HepG2 (cell line): Measurements from ENCODE around the gene VWA7. TPM values are rescaled to one million over a fixed set of nuclear protein-coding genes. Genes with fewer than 3 reads are reported as not detected.
A peak's percentile ranks its signal among the peaks of the same experiment; 100 is the strongest.
"Not testable (repeated sequence)": the region's sequence is repeated elsewhere in the genome, so short reads cannot be mapped to it uniquely, and the experiment has no call there.

Experiments used
- ATAC-seq: fragments of 200-7000 bp; cut with Tn5 transposase; 3 replicates; pipeline ENCODE4 v1.9.1; 2020; ENCODE audit warnings: mild to moderate bottlenecking, moderate library complexity
- BruUV-seq: library from RNA; stranded (reverse); fragments of 400-500 nt; replicated peaks from 2 replicates; lab custom pipeline; 2021; lab: Mats Ljungman, UMichigan
- CTCF ChIA-PET: fragments of 300-600 bp; formaldehyde crosslinking; extraction: SDS; loops from one replicate; lab custom pipeline; 2021; ENCODE audit warnings: low total read pairs, inconsistent platforms, low intra/inter-chr PET ratio; lab: Yijun Ruan, JAX
- POLR2A ChIA-PET: fragments of 350-600 bp; sonication (Branson Sonifier 250); formaldehyde crosslinking; loops from one replicate; lab custom pipeline; 2020; ENCODE audit warnings: antibody characterized with exemption, inconsistent platforms; lab: Yijun Ruan, JAX
- DNase-seq: peaks from one replicate; pipeline ENCODE4 v3.0.0-alpha.2; 2015; ENCODE audit warnings: low spot score
- FAIRE-seq: peaks from 3 replicates; lab custom pipeline; 2011; peaks lifted over from hg19 to GRCh38; lab: Jason Lieb, UNC
- H2AFZ ChIP-seq: one replicate; pipeline ENCODE4 v1.6.1; 2011; ENCODE audit warnings: low read length, inconsistent platforms
- H3K27ac ChIP-seq: fragments of 300-600 bp; 3 replicates; pipeline ENCODE4 v1.8.0; 2011; ENCODE audit warnings: mixed run types, mild to moderate bottlenecking, mixed read lengths, low read length, inconsistent platforms; ENCODE audit not compliant: insufficient read depth; ENCODE audit errors: extremely low read length
- H3K27me3 ChIP-seq, 2 experiments: fragments of 200-600 bp in 1 of 2; 2 replicates in 1 of 2; 3 replicates in 1 of 2; pipeline versions ENCODE4 v1.6.0 to v1.8.0; 2011; ENCODE audit warnings: low read length in 2 of 2, mild to moderate bottlenecking in 2 of 2, moderate library complexity in 2 of 2, inconsistent platforms in 1 of 2; ENCODE audit not compliant: insufficient read depth in 2 of 2, control insufficient read depth in 1 of 2
- H3K36me3 ChIP-seq, 2 experiments: fragments of 200-600 bp in 1 of 2; replicated peaks in 1 of 2; 2 replicates in 1 of 2; 3 replicates in 1 of 2; pipeline versions ENCODE4 v1.5.1 to v1.8.0; 2011; ENCODE audit warnings: low read length in 2 of 2, inconsistent platforms in 1 of 2; ENCODE audit not compliant: insufficient read depth in 2 of 2, control insufficient read depth in 1 of 2
- H3K4me1 ChIP-seq: 2 replicates; pipeline ENCODE4 v1.5.1; 2012; ENCODE audit warnings: low read length, inconsistent platforms; ENCODE audit not compliant: insufficient read depth
- H3K4me2 ChIP-seq: 2 replicates; pipeline ENCODE4 v1.6.0; 2011; ENCODE audit warnings: low read depth, low read length, inconsistent platforms
- H3K4me3 ChIP-seq, 3 experiments: fragments of 200-600 bp in 1 of 3; sonication (generic), shearing (Covaris generic) in 1 of 3; replicated peaks in 1 of 3; 2 replicates each; pipeline ENCODE4 v1.5.1; 2011 to 2016; ENCODE audit warnings: low read length in 3 of 3, inconsistent platforms in 2 of 3, low read depth in 2 of 3, mild to moderate bottlenecking in 2 of 3, control low read depth in 1 of 3, mixed read lengths in 1 of 3; ENCODE audit not compliant: insufficient read depth in 1 of 3
- H3K79me2 ChIP-seq: one replicate; pipeline ENCODE4 v1.6.1; 2011; ENCODE audit warnings: low read length, inconsistent platforms; ENCODE audit not compliant: insufficient read depth
- H3K9ac ChIP-seq: 2 replicates; pipeline ENCODE4 v1.6.0; 2011; ENCODE audit warnings: mild to moderate bottlenecking, low read depth, low read length, inconsistent platforms; ENCODE audit not compliant: insufficient read depth
- H3K9me3 ChIP-seq: 2 replicates; pipeline ENCODE4 v1.5.1; 2012; ENCODE audit warnings: mild to moderate bottlenecking, low read length
- H4K20me1 ChIP-seq: 2 replicates; pipeline ENCODE4 v1.6.0; 2011; ENCODE audit warnings: inconsistent platforms, mild to moderate bottlenecking, low read length, moderate library complexity; ENCODE audit not compliant: insufficient read depth
- AGO1 ChIP-seq: fragments of 200-400 bp; formaldehyde crosslinking; IDR thresholded peaks from 2 replicates; pipeline ENCODE4 v1.6.1; 2017; ENCODE audit warnings: mild to moderate bottlenecking, low read depth, low read length, moderate library complexity; ENCODE audit not compliant: poor library complexity, severe bottlenecking
- CBFB ChIP-seq: sonication (generic); formaldehyde crosslinking; IDR thresholded peaks from 2 replicates; pipeline ENCODE4 v1.4.0; 2020; ENCODE audit warnings: missing genetic modification reagents
- GATAD2A ChIP-seq: IDR thresholded peaks from 2 replicates; pipeline ENCODE4 v1.6.1; 2016
- HNF4G ChIP-seq, 2 experiments: sonication (generic) in 1 of 2; formaldehyde crosslinking in 1 of 2; IDR thresholded peaks; 2 replicates each; pipeline versions ENCODE4 v1.4.0 to v1.6.1; 2011 to 2020; ENCODE audit warnings: borderline replicate concordance in 2 of 2, low read depth in 2 of 2, mild to moderate bottlenecking in 2 of 2, low read length in 1 of 2, missing genetic modification reagents in 1 of 2, moderate library complexity in 1 of 2
- HOMEZ ChIP-seq: IDR thresholded peaks from 2 replicates; pipeline ENCODE4 v1.6.1; 2016; ENCODE audit warnings: low read depth
- MZF1 ChIP-seq: sonication (generic); formaldehyde crosslinking; IDR thresholded peaks from 2 replicates; pipeline ENCODE4 v1.8.1; 2023; ENCODE audit warnings: mild to moderate bottlenecking, missing genetic modification reagents, borderline replicate concordance
- NFATC3 ChIP-seq: sonication (generic); formaldehyde crosslinking; IDR thresholded peaks from 2 replicates; pipeline ENCODE4 v1.5.1; 2020; ENCODE audit warnings: mild to moderate bottlenecking, missing genetic modification reagents
- ONECUT2 ChIP-seq: sonication (generic); formaldehyde crosslinking; IDR thresholded peaks from 2 replicates; pipeline ENCODE4 v1.4.0; 2020; ENCODE audit warnings: missing genetic modification reagents
- REXO4 ChIP-seq: sonication (generic); formaldehyde crosslinking; IDR thresholded peaks from 2 replicates; pipeline ENCODE4 v1.8.0; 2022; ENCODE audit warnings: missing genetic modification reagents, mild to moderate bottlenecking, borderline replicate concordance
- RFX5 ChIP-seq: IDR thresholded peaks from 2 replicates; pipeline ENCODE4 v1.6.1; 2011; ENCODE audit warnings: low read depth, low read length, improper control_type of control experiment
- RNF2 ChIP-seq: fragments of 450-650 bp; conservative IDR thresholded peaks from 2 replicates; pipeline ENCODE4 v1.6.1; 2016; ENCODE audit warnings: low read depth
- SIX1 ChIP-seq: sonication (generic); formaldehyde crosslinking; IDR thresholded peaks from 2 replicates; pipeline ENCODE4 v1.4.0; 2020; ENCODE audit warnings: missing genetic modification reagents, borderline replicate concordance
- ZNF260 ChIP-seq: sonication (generic); formaldehyde crosslinking; IDR thresholded peaks from 2 replicates; pipeline ENCODE4 v1.4.0; 2020; ENCODE audit warnings: missing genetic modification reagents, low read depth, mild to moderate bottlenecking, borderline replicate concordance
- WGBS: methylation state at CpG from one replicate; pipeline ENCODE4 v1.1.6; 2017; ENCODE audit warnings: low lambda C conversion rate; 5-methylcytosine and 5-hydroxymethylcytosine counted together
- in situ Hi-C: cut with HindIII; loops from 2 replicates; pipeline ENCODE4 v1.10.0; 2017; ENCODE audit warnings: low pct_unique_long_range_greater_than_20kb; ENCODE audit not compliant: extremely low pct_ligation_motif_present
- intact Hi-C: fragments of 100-400 bp; cut with micrococcal nuclease; formaldehyde crosslinking; loops from one replicate; pipeline ENCODE4 v1.10.0; 2022; ENCODE audit not compliant: unreplicated experiment
- polyA plus RNA-seq, 8 experiments: library from polyadenylated mRNA; depleted of rRNA in 3 of 8; stranded (reverse) in 7 of 8; unstranded in 1 of 8; fragments of >200 nt; fragmentation: Illumina TruSeq in 4 of 8; extraction: Trizol in 4 of 8; gene quantifications; 2 replicates each; pipeline versions ENCODE4 v1.2.1 to v1.2.3, GENCODE V29; 2011 to 2016; ENCODE audit warnings: low read depth in 4 of 8, missing spikeins in 1 of 8, mixed read lengths in 1 of 8; ENCODE audit not compliant: insufficient read depth in 1 of 8
- total RNA-seq, 5 experiments: library from RNA; depleted of rRNA; stranded (reverse); fragments of >200 nt; fragmentation: Illumina TruSeq; extraction: Trizol; gene quantifications; 2 replicates each; pipeline ENCODE4 v1.2.3, GENCODE V29; 2016; ENCODE audit warnings: low read depth in 1 of 5

Gene VWA7
- total and polyA plus RNA-seq, 2 of the 13 experiments (the other 11 are each of a cell fraction or from before 2014, with no cell fraction given): 0.86 to 3.3 TPM

- FAIRE-seq: not testable (repeated sequence)
These were observed 40.2 kb upstream of the VWA7 start for GRCh38 chr6:31817133-31817928.

DNA sequence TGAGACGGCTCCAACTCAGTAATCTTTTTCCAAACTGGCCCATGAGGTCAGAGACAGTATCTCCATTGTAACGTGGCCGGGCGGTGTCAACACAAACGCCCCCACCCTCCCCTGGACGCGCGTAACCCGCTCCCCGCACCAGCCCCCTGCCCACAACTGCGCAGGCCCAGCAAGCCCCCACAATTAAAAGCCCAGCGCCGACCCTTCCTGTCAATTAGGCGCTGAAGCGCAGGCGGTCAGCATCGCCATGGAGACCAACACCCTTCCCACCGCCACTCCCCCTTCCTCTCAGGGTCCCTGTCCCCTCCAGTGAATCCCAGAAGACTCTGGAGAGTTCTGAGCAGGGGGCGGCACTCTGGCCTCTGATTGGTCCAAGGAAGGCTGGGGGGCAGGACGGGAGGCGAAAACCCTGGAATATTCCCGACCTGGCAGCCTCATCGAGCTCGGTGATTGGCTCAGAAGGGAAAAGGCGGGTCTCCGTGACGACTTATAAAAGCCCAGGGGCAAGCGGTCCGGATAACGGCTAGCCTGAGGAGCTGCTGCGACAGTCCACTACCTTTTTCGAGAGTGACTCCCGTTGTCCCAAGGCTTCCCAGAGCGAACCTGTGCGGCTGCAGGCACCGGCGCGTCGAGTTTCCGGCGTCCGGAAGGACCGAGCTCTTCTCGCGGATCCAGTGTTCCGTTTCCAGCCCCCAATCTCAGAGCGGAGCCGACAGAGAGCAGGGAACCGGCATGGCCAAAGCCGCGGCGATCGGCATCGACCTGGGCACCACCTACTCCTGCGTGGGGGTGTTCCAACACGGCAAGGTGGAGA, 38.1 kb upstream of the VWA7 start, which contains the start of the genes HSPA1A and HSPA1L:
Gene HSPA1A, plus strand, starts transcription at position 519 of the 814 bp plus-strand sequence. Its CDS starts 214 bp downstream, at position 733.
Gene HSPA1L, minus strand, starts transcription at position 259 of the 814 bp plus-strand sequence. CDS start 3,311 bp downstream, outside the sequence.
- peak within 1 kb of the TSS; percentile 95 for H3K27ac ChIP-seq
- WGBS: 39% methylated on average over 39 of the region's 56 CpGs
- FAIRE-seq (peak; percentile 77), DNase-seq (peak; percentile 95), ATAC-seq (peak; percentile 64)
- H3K36me3 ChIP-seq: no peaks in the 10 kb centered on the region
- peaks cover 35% of the 10 kb centered on the region for H3K4me1 ChIP-seq
- no peaks in the 10 kb centered on the region for H4K20me1 ChIP-seq
- no TSS peak for BruUV-seq
- peaks cover 19% of the 10 kb centered on the region for H3K79me2 ChIP-seq
- CTCF ChIA-PET: no interaction called here
- POLR2A ChIA-PET: interaction anchor here (0.8 to 3.6 kb wide), 33 partner anchors 9 to 274 kb away, joined by 3 to 102 read pairs (median 6); partner anchors contain the start of genes ABHD16A, APOM, BAG6 and C2
- intact Hi-C loops: loop anchor here (2.0 kb wide), 1 partner anchor 20 kb away; the partner anchor contains the start of gene VARS1
- in situ Hi-C loops: no loop called here
- H3K4me3 ChIP-seq: peak within 1 kb of the TSS; percentile 54 to 71 (median 55)
- no peak within 1 kb of the TSS for H2AFZ ChIP-seq
- peak within 1 kb of the TSS; percentile 78 for H3K9ac ChIP-seq
- H3K4me2 ChIP-seq: peak within 1 kb of the TSS; percentile 87
- no peaks in the 10 kb centered on the region for H3K9me3 ChIP-seq
- H3K27me3 ChIP-seq: no peaks in the 10 kb centered on the region
- TF ChIP-seq RFX5: peak; percentile 52; the same call in 1 of the 2 replicates
- 0 out of 2 replicates have a peak, but pooled peaks have one; percentile 77 for TF ChIP-seq NFATC3 (CRISPR knock-in tag)
- TF ChIP-seq HNF4G (IDR thresholded peaks at IDR 0.05; ENCODE audit: borderline replicate concordance, low read depth, low read length): no peak
- no peak for TF ChIP-seq HNF4G (CRISPR knock-in tag; IDR thresholded peaks at IDR 0.05; ENCODE audit: borderline replicate concordance, low read depth)
- TF ChIP-seq CBFB (CRISPR knock-in tag): no peak
- TF ChIP-seq RNF2: no peak
- 0 out of 2 replicates have a peak, but pooled peaks have one; percentile 37 for TF ChIP-seq GATAD2A
- TF ChIP-seq MZF1 (CRISPR knock-in tag): no peak
- no peak; the same call in 1 of the 2 replicates for TF ChIP-seq HOMEZ (CRISPR knock-in tag)
- no peak for TF ChIP-seq ONECUT2 (CRISPR knock-in tag)
- 0 out of 2 replicates have a peak, but pooled peaks have one; percentile 26 for TF ChIP-seq REXO4 (CRISPR knock-in tag)
- TF ChIP-seq ZNF260 (CRISPR knock-in tag): no peak
- TF ChIP-seq SIX1 (CRISPR knock-in tag): no peak

More at GRCh38 chr6:31817133-31817928, 40.2 kb upstream of the VWA7 start:
- Histone ChIP-seq H3K4me3 (peak overlapping the region; percentile 59 to 82 (median 62)), H3K4me2 (peak overlapping the region; percentile 76), H3K27ac (peak overlapping the region; percentile 86)
- H4K20me1 ChIP-seq, H3K27me3 ChIP-seq, intact Hi-C loops, H3K36me3 ChIP-seq, H2AFZ ChIP-seq: not testable (repeated sequence)
- 51% methylated on average over 16 of the region's 37 CpGs for WGBS
- peak; percentile 97 for TF ChIP-seq AGO1
- TF ChIP-seq, all 625 proteins: peak for 1; not testable (repeated sequence) for 624
- DNase-seq, CTCF ChIA-PET, in situ Hi-C loops, H3K9me3 ChIP-seq: not testable (repeated sequence)
- Histone ChIP-seq H3K4me1 (peaks cover 47% of the 10 kb centered on the region), H3K79me2 (peaks cover 27% of the 10 kb centered on the region), H3K9ac (peak overlapping the region; percentile 66)
- POLR2A ChIA-PET: interaction anchor here (0.9 to 6.9 kb wide), 6 partner anchors 9 to 80 kb away, joined by 3 to 66 read pairs (median 4); partner anchors contain the start of genes HSPA1B, LSM2 and VWA7
- TSS peak; percentile 72 for BruUV-seq
- ATAC-seq: peak; percentile 2; the same call in 2 of the 3 replicates
